ENCODE data around the gene SPATA32.
A peak's percentile ranks its signal among the peaks of the same experiment; 100 is the strongest.

SPATA32 gene

GRCh38 chr17:45293413-45294211 lies 31.7 kb upstream of the SPATA32 start:
- peak; percentile 77 for DNase-seq (ENCODE audit: low spot score)

- no peak for DNase-seq (ENCODE audit: low spot score)
Measured at GRCh38 chr17:45292696-45293412, 31.0 kb upstream of the SPATA32 start.

- no peak for DNase-seq (ENCODE audit: low spot score)
Measured at GRCh38 chr17:45291171-45291805, 29.4 kb upstream of the SPATA32 start.

GRCh38 chr17:45290269-45290765 lies 28.4 kb upstream of the SPATA32 start:
- DNase-seq (ENCODE audit: low spot score), result no peak

GRCh38 chr17:45289301-45290268 lies 27.7 kb upstream of the SPATA32 start:
- DNase-seq (ENCODE audit: low spot score), result no peak

- no peak for DNase-seq (ENCODE audit: low spot score)
Measured at GRCh38 chr17:45288825-45289224, 26.9 kb upstream of the SPATA32 start.

GRCh38 chr17:45287526-45288500 lies 25.9 kb upstream of the SPATA32 start:
- DNase-seq (ENCODE audit: low spot score), result no peak

GRCh38 chr17:45286286-45286685 lies 24.4 kb upstream of the SPATA32 start:
- no peak for DNase-seq (ENCODE audit: low spot score)

- no peak for DNase-seq (ENCODE audit: low spot score)
Measured at GRCh38 chr17:45284176-45285140, 22.6 kb upstream of the SPATA32 start.

- DNase-seq (ENCODE audit: low spot score), result no peak
Measured at GRCh38 chr17:45283711-45284110, 21.8 kb upstream of the SPATA32 start.

- DNase-seq (ENCODE audit: low spot score), result no peak
Measured at GRCh38 chr17:45282683-45283644, 21.1 kb upstream of the SPATA32 start.

- no peak for DNase-seq (ENCODE audit: low spot score)
Measured at GRCh38 chr17:45279898-45280297, 18.0 kb upstream of the SPATA32 start.

GRCh38 chr17:45277992-45278391 lies 16.1 kb upstream of the SPATA32 start:
- no peak for DNase-seq (ENCODE audit: low spot score)

- peak; percentile 87 for DNase-seq (ENCODE audit: low spot score)
Measured at GRCh38 chr17:45277216-45277849, 15.4 kb upstream of the SPATA32 start.

GRCh38 chr17:45276031-45276430 lies 14.1 kb upstream of the SPATA32 start:
- DNase-seq (ENCODE audit: low spot score), result no peak

- DNase-seq (ENCODE audit: low spot score), result no peak
Measured at GRCh38 chr17:45274033-45274432, 12.1 kb upstream of the SPATA32 start.

- no peak for DNase-seq (ENCODE audit: low spot score)
Measured at GRCh38 chr17:45273551-45273957, 11.7 kb upstream of the SPATA32 start.
